Measurements from ENCODE around the gene SLC12A5. TPM values are rescaled to one million over a fixed set of nuclear protein-coding genes. Genes with fewer than 3 reads are reported as not detected.

SLC12A5 gene
- total RNA-seq, 4 donors from 2014 or later, result not detected

- DNase-seq, result no peak
- peaks cover 0 to 31% (median 9%) of the 10 kb centered on the region in 4 donors for H3K4me1 ChIP-seq
- no peaks in the 10 kb centered on the region for H3K36me3 ChIP-seq
- no peak overlapping the region for H3K27ac ChIP-seq
- H3K27me3 ChIP-seq, result peaks cover 0 to 30% of the 10 kb centered on the region in 2 donors
- no peak for TF ChIP-seq POLR2A (IDR thresholded peaks at IDR 0.05)
- no peak for TF ChIP-seq CTCF (IDR thresholded peaks at IDR 0.05)
- H3K4me3 ChIP-seq, result peak overlapping the region in 1 of 4 donors; percentile 6
- no peaks in the 10 kb centered on the region for H3K9me3 ChIP-seq
These were observed 18.3 kb upstream of the SLC12A5 start for GRCh38 chr20:46010491-46011391.

GRCh38 chr20:46011631-46012482 is 17.2 kb upstream of the SLC12A5 start:
- DNase-seq, result peak in 2 of 3 donors; percentile 36 to 69
- Histone ChIP-seq H3K9me3 (no peaks in the 10 kb centered on the region), H3K4me3 (no peak overlapping the region), H3K27ac (no peak overlapping the region), H3K4me1 (peaks cover 0 to 31% (median 8%) of the 10 kb centered on the region in 4 donors), H3K36me3 (no peaks in the 10 kb centered on the region), H3K27me3 (peaks cover 0 to 30% of the 10 kb centered on the region in 2 donors)
- TF ChIP-seq CTCF (IDR thresholded peaks at IDR 0.05) (peak in 1 of 6 experiments; percentile 3), POLR2A (IDR thresholded peaks at IDR 0.05) (no peak)

- H3K9me3 ChIP-seq, result no peaks in the 10 kb centered on the region
- no peak for DNase-seq
- no peak overlapping the region for H3K27ac ChIP-seq
- H3K4me1 ChIP-seq, result peaks cover 0 to 29% (median 8%) of the 10 kb centered on the region in 4 donors
- H3K36me3 ChIP-seq, result no peaks in the 10 kb centered on the region
- H3K27me3 ChIP-seq, result peaks cover 0 to 30% of the 10 kb centered on the region in 2 donors
- no peak overlapping the region for H3K4me3 ChIP-seq
- TF ChIP-seq POLR2A (IDR thresholded peaks at IDR 0.05), result no peak
- no peak for TF ChIP-seq CTCF (IDR thresholded peaks at IDR 0.05)
These were observed 16.1 kb upstream of the SLC12A5 start for GRCh38 chr20:46012921-46013320.

- TF ChIP-seq CTCF (IDR thresholded peaks at IDR 0.05) (no peak), POLR2A (IDR thresholded peaks at IDR 0.05) (no peak)
- peak overlapping the region in 1 of 4 donors; percentile 25 for H3K4me3 ChIP-seq
- H3K27me3 ChIP-seq, result peaks cover 0 to 30% of the 10 kb centered on the region in 2 donors
These were observed 15.6 kb upstream of the SLC12A5 start for GRCh38 chr20:46013322-46013828.

GRCh38 chr20:46013829-46014516 is 15.0 kb upstream of the SLC12A5 start:
- no peaks in the 10 kb centered on the region for H3K36me3 ChIP-seq
- peaks cover 0 to 24% (median 5%) of the 10 kb centered on the region in 4 donors for H3K4me1 ChIP-seq
- DNase-seq, result peak; percentile 65 to 82 (median 82)
- peaks cover 0 to 30% of the 10 kb centered on the region in 2 donors for H3K27me3 ChIP-seq
- H3K9me3 ChIP-seq, result no peaks in the 10 kb centered on the region
- H3K4me3 ChIP-seq, result peak overlapping the region in 3 of 4 donors; percentile 17 to 35 (median 25)
- H3K27ac ChIP-seq, result no peak overlapping the region
- TF ChIP-seq CTCF (IDR thresholded peaks at IDR 0.05) (peak; percentile 49 to 84 (median 69)), POLR2A (IDR thresholded peaks at IDR 0.05) (no peak)

More at GRCh38 chr20:46013322-46013828, 15.6 kb upstream of the SLC12A5 start:
- no peaks in the 10 kb centered on the region for H3K36me3 ChIP-seq
- H3K27ac ChIP-seq, result no peak overlapping the region
- no peaks in the 10 kb centered on the region for H3K9me3 ChIP-seq
- peaks cover 0 to 24% (median 6%) of the 10 kb centered on the region in 4 donors for H3K4me1 ChIP-seq
- no peak for DNase-seq

Measured in Peyer's patch (tissue), 4 donors.